GM21717 (cell line): Measurements from ENCODE around the gene SSX4B.
"Not testable (repeated sequence)": the region's sequence is repeated elsewhere in the genome, so short reads cannot be mapped to it uniquely, and the experiment has no call there.

Experiments used
- ATAC-seq: cut with Tn5 transposase; IDR thresholded peaks from one replicate; pipeline ENCODE4 v1.9.1; 2021; ENCODE audit warnings: mild to moderate bottlenecking, moderate library complexity; ENCODE audit not compliant: unreplicated experiment

Gene SSX4B, protein sequence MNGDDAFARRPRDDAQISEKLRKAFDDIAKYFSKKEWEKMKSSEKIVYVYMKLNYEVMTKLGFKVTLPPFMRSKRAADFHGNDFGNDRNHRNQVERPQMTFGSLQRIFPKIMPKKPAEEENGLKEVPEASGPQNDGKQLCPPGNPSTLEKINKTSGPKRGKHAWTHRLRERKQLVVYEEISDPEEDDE

GRCh38 chrX:48411860-48412259, at the start of gene SSX4B:
Gene SSX4B (minus strand): TSS chrX:48411960. CDS start chrX:48411372, 588 bp downstream.
- not testable (repeated sequence) for ATAC-seq

DNA sequence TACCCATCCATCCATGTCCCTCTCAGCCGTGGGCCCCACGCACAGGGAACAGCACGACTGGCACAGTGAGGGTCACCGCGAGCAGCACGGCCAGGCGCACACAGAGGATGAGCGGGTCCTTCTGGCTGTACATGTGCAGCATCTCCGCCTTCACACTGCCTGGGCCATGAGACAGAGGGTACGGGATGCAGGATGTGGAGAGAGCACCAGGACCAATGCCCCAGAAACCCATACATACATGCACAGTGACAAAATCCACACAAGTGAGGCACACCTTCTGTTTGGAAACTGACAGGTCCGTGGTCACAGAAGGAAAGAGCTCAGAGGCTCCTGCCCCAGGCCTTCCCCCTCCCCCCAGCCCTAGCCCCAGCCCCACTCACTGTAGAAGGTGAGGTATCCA, 48.8 kb upstream of the SSX4B start:
- ATAC-seq, result no peak

GRCh38 chrX:48460031-48460430, 48.3 kb upstream of the SSX4B start:
- no peak for ATAC-seq

DNA sequence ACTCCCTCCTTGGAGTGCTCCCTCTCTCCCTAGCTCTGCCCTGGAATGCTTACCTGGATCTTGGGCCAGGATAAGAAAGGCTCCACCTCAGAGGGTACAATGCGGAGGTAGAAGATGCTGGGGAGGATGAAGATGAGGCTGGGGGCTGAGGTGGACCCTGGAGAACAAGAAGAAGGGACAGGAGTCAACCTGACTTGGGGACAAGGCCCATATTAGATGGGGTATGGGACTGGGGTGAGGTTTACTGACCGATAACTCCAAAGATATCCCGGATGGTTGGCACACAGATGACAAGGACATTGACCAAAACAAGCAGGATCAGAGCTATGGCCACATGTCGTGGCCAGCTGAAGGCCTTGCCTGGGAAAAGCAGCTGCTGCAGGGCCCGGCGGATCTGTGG, 47.7 kb upstream of the SSX4B start:
- no peak for ATAC-seq

GRCh38 chrX:48458711-48459110, 47.0 kb upstream of the SSX4B start:
- ATAC-seq, result no peak

DNA sequence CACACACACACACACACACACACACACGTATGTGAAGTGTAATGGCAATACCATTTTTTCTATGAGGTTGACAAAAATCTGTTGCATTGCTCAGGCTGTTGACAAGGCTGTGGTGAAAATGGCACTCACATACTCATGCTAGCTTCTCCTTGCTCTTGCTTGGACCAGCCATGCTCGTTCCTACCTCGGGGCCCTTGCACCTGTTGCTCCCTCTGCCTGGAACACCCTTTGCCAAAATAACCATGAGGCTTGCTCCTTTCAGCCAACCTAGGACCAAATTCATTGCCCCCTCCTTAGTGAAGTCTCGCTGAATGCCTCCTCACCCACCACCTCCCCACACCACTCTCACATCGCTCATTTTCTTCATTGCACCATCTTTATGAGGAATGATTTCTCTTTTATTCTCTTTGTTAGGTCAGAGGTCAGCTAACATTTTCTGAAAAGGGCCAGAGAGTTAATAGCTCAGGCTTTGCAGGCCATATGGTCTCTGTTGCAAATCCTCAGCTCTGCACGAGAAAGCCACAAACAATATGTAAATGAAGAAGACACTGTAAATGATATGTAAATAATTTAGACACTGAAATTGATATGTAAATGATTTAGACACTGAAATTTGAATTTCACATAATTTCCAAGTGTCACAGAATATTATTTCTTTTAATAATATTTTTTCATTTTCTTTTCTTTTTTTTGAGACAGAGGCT, 45.0 kb upstream of the SSX4B start:
- ATAC-seq, result no peak

- ATAC-seq, result no peak
Observed at GRCh38 chrX:48451708-48452107, 39.9 kb upstream of the SSX4B start.

GRCh38 chrX:48450076-48450475, 38.3 kb upstream of the SSX4B start:
- ATAC-seq, result no peak

GRCh38 chrX:48447201-48447600, 35.4 kb upstream of the SSX4B start:
- ATAC-seq, result not testable (repeated sequence)

GRCh38 chrX:48433713-48434112, 22.0 kb upstream of the SSX4B start:
- not testable (repeated sequence) for ATAC-seq

DNA sequence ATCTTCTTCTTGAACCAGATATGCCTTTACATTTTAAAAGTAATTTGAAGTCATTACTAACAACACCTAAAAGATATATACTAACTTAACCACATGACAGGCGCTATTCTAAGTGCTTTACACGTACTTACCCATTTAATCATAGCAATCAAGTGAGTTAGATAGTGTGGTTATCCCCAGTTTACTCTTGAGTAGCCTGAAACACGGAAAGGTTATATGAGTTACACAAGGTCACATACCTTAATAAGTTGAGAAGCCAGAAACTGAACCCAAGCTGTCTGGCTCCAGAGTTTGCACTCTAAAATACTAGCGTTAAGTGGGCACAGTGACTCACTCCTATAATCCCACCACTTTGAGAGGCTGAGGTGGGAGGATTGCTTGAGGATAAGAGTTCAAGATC, 18.4 kb upstream of the SSX4B start:
- ATAC-seq, result not testable (repeated sequence)

DNA sequence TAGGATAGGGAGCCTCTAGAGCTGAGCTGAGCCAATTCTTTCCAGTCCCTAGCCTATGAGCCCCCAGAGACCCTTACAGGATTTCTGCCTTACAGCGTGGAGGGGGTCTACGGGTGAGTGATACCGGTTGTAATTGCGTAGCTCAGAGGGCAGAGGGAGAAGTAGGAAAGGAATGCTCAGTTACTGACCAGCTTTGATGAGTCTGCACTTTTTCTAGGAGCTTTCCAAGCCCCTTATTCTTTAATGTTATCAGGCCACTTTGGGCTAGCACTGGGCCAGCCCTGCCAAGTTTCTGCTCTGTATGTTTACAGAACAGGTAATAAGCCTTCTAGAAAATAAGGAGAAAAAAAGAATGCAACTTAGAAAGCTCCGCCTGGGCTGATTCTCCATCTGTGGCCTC, 17.8 kb upstream of the SSX4B start:
- not testable (repeated sequence) for ATAC-seq

GRCh38 chrX:48427027-48427716, 15.4 kb upstream of the SSX4B start:
- not testable (repeated sequence) for ATAC-seq

DNA sequence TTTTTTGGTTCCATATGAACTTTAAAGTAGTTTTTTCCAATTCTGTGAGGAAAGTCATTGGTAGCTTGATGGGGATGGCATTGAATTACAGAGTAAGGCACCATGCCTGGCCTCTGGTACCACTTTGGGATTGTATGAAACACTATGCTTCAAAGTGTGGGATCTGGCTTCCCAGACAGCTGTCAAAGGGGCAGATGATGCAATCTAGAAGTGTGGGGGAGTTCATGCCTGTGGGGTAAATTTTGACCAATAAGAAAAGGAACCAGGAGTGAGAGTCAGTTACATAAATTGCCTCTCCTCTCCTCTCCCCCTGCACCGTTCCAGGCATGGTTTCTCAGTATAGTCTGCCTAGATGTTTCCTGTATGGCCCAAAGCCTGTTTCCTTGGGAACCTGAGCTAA, 13.9 kb downstream of the SSX4B start:
- ATAC-seq, result not testable (repeated sequence)

DNA sequence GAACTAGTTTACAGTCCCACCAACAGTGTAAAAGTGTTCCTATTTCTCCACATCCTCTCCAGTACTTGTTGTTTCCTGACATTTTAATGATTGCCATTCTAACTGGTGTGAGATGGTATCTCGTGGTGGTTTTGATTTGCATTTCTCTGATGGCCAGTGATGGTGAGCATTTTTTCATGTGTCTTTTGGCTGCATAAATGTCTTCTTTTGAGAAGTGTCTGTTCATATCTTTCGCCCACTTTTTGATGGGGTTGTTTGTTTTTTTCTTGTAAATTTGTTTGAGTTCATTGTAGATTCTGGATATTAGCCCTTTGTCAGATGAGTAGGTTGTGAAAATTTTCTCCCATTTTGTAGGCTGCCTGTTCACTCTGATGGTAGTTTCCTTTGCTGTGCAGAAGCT, 14.8 kb downstream of the SSX4B start:
- ATAC-seq, result not testable (repeated sequence)

GRCh38 chrX:48383239-48383638, 28.5 kb downstream of the SSX4B start, which contains the start of gene SSX4:
Gene SSX4 (plus strand): TSS chrX:48383539. CDS start chrX:48384054, 515 bp downstream.
- not testable (repeated sequence) for ATAC-seq

DNA sequence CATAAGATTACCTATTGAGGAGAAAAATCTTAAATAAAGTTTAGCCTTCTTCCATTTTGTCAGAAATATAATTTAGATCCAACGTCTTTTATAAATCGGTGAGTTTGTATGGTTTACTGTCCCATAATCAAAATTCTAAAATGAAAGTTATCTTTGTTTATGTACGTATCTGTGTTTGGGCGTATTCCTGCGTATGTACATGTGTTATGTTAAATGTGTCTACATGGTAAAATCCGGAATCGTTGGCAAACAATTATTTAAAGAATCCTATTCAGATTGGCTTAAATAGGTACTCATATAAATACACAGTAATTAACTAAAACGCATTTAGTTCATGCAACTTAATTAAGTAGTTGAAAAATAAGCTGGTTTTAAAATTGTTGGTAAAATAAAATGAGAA, 41.4 kb downstream of the SSX4B start:
- not testable (repeated sequence) for ATAC-seq

DNA sequence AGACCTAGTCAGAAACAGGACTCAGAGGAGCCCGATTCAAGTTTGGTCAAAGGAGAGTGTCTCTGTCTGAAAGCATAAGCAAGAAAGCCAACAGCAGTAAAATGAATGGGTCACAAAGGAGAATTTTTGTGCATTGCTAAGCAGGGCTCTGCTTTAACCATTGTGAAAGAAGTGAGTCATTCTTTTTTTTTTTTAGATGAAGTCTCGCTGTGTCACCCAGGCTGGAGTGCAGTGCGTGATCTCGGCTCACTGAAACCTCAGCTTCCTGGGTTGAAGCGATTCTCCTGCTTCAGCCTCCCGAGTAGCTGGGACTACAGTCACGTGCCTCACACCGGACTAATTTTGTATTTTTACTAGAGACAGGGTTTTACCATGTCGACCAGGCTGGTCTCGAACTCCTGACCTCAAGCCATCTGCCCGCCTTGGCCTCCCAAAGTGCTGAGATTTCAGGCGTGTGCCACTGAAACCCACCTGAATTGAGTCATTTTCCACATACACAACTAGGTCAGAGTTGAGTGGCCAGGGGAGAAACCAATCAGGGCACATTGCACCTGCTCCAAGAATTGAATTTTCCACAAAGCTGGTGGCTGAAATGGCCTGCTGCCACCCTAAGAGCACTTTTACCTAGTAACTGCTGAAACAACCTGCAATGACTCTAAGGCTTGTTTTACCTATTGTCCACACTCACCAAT, 43.9 kb downstream of the SSX4B start:
- not testable (repeated sequence) for ATAC-seq

DNA sequence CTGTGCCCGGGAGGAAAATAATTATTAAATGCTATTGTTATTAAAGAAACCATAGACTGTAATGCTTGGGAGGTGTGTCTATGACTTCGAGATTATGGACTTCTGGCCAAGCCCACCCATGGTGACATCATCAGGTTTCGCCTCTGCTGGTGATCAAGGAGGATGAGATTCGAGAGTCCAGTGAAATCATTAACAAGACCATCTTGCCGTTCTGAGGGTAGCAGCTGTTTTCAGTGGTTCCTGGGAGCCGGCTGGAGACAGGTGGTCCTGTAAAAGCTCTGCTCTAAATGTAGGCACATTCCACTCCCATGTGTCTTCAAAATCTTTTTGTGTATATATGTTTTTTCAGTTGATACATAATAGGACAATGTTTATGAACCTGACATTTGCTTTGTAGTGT, 52.5 kb downstream of the SSX4B start:
- ATAC-seq, result not testable (repeated sequence)

GRCh38 chrX:48357681-48358080, 54.1 kb downstream of the SSX4B start:
- ATAC-seq, result no peak
